Heart left ventricle (tissue), 13 donors: ENCODE data around the gene C1orf167.

Experiments used
- CTCF ChIP-seq, 12 donors: fragments of 200-600 bp; sonication (generic) in 4 of 12; IDR thresholded peaks; one replicate each; pipeline versions ENCODE4 v1.5.0 to v1.8.0; 2018 to 2022; ENCODE audit warnings: antibody characterized with exemption in 12 of 12, mild to moderate bottlenecking in 5 of 12
- POLR2A ChIP-seq, 2 donors: fragments of 450-650 bp; IDR thresholded peaks; one replicate each; pipeline ENCODE4 v1.6.1; 2017; ENCODE audit warnings: antibody characterized with exemption in 2 of 2, mild to moderate bottlenecking in 2 of 2, moderate library complexity in 2 of 2
- donor health status: ischemic (EF 13 %, LVEDD 7.1; RV severe dilation, severe dysfunction).
- donor health status: DM: no; HTN: yes; CAD: no.
- donor health status: DM: no; HTN: no; CAD: no.
- donor health status: ischemic (EF 25% LVEDD 6.9; RV normal size, moderate dysfunction).
- donor health status: ischemic (EF 25% LVEDD 5.7; RV mildly dilated, moderate dysfunction).
- donor health status: ischemic (EF 35%, LVEDD 5.7; RV mildly dilated, moderate dysfunction).
- donor health status: nonischemic (EF 11% LVEDD 7.7; RV severe dilation, severe dysfunction).
- donor health status: DM: yes; HTN: yes; CAD: no.
- donor health status: PGD.
- donor health status: ischemic (EF 29% LVEDD 5.4; RV normal size, mild dysfunction).
- donor health status: nonischemic (EF 23%, LVEDD 6.1; RV moderate dilation, normal function).

- TF ChIP-seq CTCF (IDR thresholded peaks at IDR 0.05) = no peak
- no peak for TF ChIP-seq POLR2A (IDR thresholded peaks at IDR 0.05)
Observed at GRCh38 chr1:11729155-11729497, 32.9 kb upstream of the C1orf167 start.
